Lower lobe of right lung (tissue), 2 donors: ENCODE measurements around the gene ZNF608. TPM values are rescaled to one million over a fixed set of nuclear protein-coding genes. Genes with fewer than 3 reads are reported as not detected.
A peak's percentile ranks its signal among the peaks of the same experiment; 100 is the strongest.

ENCODE experiments used
- ATAC-seq, 2 donors: fragments of 200-7000 bp; cut with Tn5 transposase; one replicate each; pipeline ENCODE4 v1.9.1; 2020 to 2022; ENCODE audit warnings: mild to moderate bottlenecking in 2 of 2, moderate library complexity in 2 of 2
- DNase-seq: peaks from one replicate; pipeline ENCODE4 v3.0.0-alpha.2; 2020
- H3K27ac ChIP-seq: fragments of 200-600 bp; one replicate; pipeline ENCODE4 v1.8.0; 2022
- H3K27me3 ChIP-seq: fragments of 200-600 bp; one replicate; pipeline ENCODE4 v1.8.0; 2022; ENCODE audit warnings: low read depth
- H3K36me3 ChIP-seq: fragments of 200-600 bp; one replicate; pipeline ENCODE4 v1.8.0; 2022; ENCODE audit warnings: mild to moderate bottlenecking
- H3K4me1 ChIP-seq: fragments of 200-600 bp; one replicate; pipeline ENCODE4 v1.8.0; 2022
- H3K4me3 ChIP-seq: fragments of 200-600 bp; one replicate; pipeline ENCODE4 v1.8.0; 2022; ENCODE audit warnings: mild to moderate bottlenecking
- H3K9me3 ChIP-seq: fragments of 200-600 bp; one replicate; pipeline ENCODE4 v1.8.0; 2022
- intact Hi-C: fragments of 100-400 bp; cut with DNase I; formaldehyde crosslinking; loops from one replicate; pipeline ENCODE4 v1.11.0; 2022
- total RNA-seq: library from RNA; stranded (reverse); fragmentation: NEBNext Ultra II Directional; extraction: Animal tissue kit (Norgen Biotek cat#: 25700); gene quantifications from one replicate; pipeline ENCODE4 v1.2.1, GENCODE V29; 2021
- TF ChIP-seq, protein P1 (sequence below): fragments of 200-600 bp; IDR thresholded peaks from one replicate; pipeline ENCODE4 v1.8.0; 2022; ENCODE audit warnings: antibody characterized with exemption, mild to moderate bottlenecking
- donor health status: DM: no; HTN: yes; CAD: no; lungs with severe emphysema.

The ZNF608 gene
- total RNA-seq, 1 donor from 2014 or later, result 27.9 TPM

- DNase-seq (no peak), ATAC-seq (peak; percentile 70 to 82)
- no peaks in the 10 kb centered on the region for H3K9me3 ChIP-seq
- intact Hi-C loops, result no loop called here
- H3K27me3 ChIP-seq, result no peaks in the 10 kb centered on the region
- H3K4me3 ChIP-seq, result no peak overlapping the region
- peaks cover 45% of the 10 kb centered on the region for H3K4me1 ChIP-seq
- TF ChIP-seq, protein P1, sequence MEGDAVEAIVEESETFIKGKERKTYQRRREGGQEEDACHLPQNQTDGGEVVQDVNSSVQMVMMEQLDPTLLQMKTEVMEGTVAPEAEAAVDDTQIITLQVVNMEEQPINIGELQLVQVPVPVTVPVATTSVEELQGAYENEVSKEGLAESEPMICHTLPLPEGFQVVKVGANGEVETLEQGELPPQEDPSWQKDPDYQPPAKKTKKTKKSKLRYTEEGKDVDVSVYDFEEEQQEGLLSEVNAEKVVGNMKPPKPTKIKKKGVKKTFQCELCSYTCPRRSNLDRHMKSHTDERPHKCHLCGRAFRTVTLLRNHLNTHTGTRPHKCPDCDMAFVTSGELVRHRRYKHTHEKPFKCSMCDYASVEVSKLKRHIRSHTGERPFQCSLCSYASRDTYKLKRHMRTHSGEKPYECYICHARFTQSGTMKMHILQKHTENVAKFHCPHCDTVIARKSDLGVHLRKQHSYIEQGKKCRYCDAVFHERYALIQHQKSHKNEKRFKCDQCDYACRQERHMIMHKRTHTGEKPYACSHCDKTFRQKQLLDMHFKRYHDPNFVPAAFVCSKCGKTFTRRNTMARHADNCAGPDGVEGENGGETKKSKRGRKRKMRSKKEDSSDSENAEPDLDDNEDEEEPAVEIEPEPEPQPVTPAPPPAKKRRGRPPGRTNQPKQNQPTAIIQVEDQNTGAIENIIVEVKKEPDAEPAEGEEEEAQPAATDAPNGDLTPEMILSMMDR, result no peak
- H3K36me3 ChIP-seq, result no peaks in the 10 kb centered on the region
- H3K27ac ChIP-seq, result peak overlapping the region; percentile 50
Measured at GRCh38 chr5:124697933-124698591, 48.4 kb downstream of the ZNF608 start.

DNA sequence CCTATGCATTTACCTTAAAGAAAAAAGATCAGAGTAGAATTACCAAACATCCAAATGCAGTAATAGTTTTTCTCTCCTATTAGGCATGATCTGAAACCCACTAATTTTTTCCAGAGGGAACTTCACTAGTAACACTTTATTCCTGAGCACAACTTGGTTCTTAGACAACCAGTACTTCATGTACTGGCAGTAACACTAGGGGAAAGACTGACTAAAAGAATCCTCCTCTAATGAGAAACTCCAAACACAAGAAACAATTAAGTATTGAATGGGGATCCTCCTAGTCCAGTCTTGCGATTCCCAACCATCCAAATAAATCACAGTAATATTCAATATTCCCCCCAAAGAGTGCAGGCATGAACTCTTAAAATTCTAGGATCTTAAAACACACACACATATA is 48.9 kb downstream of the ZNF608 start:
- ATAC-seq, result peak in 1 of 2 donors; percentile 28
- TF ChIP-seq, protein P1, result no peak

DNA sequence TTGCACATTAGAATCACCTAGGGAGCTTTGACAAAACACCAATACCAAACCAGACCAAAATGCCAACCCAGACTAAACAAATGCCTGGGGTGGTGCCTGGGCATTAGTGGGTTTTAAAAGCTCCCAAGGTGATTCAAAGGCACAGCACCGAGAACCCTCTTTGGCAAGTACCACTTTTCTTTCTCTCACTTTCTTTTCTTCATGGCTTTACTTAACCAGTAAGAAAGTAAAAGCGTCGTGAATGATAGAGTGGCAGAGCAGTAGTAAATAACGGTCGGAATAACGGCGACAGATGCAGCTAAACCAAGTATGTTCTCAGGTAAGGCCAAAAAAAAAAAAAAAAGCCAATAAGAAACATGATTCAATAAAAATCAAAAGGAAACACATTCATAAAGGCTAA is 49.5 kb downstream of the ZNF608 start:
- DNase-seq, result no peak
- intact Hi-C loops, result no loop called here
- Histone ChIP-seq H3K27me3 (no peaks in the 10 kb centered on the region), H3K9me3 (no peaks in the 10 kb centered on the region), H3K27ac (no peak overlapping the region), H3K36me3 (no peaks in the 10 kb centered on the region), H3K4me1 (peaks cover 52% of the 10 kb centered on the region), H3K4me3 (no peak overlapping the region)
- no peak for ATAC-seq
- TF ChIP-seq, protein P1, result no peak

More for the DNA sequence above, 48.9 kb downstream of the ZNF608 start:
- no peaks in the 10 kb centered on the region for H3K9me3 ChIP-seq
- intact Hi-C loops, result no loop called here
- peaks cover 51% of the 10 kb centered on the region for H3K4me1 ChIP-seq
- no peak overlapping the region for H3K27ac ChIP-seq
- no peaks in the 10 kb centered on the region for H3K36me3 ChIP-seq
- H3K4me3 ChIP-seq, result no peak overlapping the region
- DNase-seq, result no peak
- no peaks in the 10 kb centered on the region for H3K27me3 ChIP-seq
